Measurements from ENCODE around the gene SCARB2. TPM values are rescaled to one million over a fixed set of nuclear protein-coding genes. Genes with fewer than 3 reads are reported as not detected.

SCARB2 gene
- total and polyA plus RNA-seq, 2 donors (not counting 1 experiment from before 2014, with no cell fraction given) = 195 to 365 TPM

DNA sequence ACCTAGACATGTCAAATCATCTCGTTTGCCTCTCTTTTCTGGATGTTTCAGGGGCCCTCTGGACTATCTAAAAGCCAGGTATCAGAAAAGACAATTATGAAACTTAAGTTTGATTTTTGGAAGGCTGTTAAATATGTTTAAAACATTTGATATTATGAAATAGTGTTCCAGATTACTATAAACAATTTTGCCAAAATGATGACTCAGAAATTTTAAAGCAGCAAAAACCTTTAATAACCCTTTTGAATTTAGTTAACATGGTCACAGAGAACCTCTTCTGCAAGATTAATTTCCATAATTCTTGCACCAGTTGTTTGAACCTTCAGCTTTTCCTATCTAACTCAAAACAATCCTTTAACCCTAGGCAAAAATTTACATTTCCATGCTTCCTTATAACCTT is 19.1 kb upstream of the SCARB2 start:
- no peak overlapping the region for H3K27ac ChIP-seq (ENCODE audit: insufficient read depth, low read length)
- no peaks in the 10 kb centered on the region for H4K20me1 ChIP-seq (ENCODE audit: control insufficient read depth, extremely low read depth, insufficient read depth, low read length)
- H3K4me3 ChIP-seq (replicated peaks in 1 of 4; ENCODE audit: control extremely low read depth in 1 of 4, insufficient read depth in 1 of 4, low read depth in 3 of 4, low read length in 4 of 4) = no peak overlapping the region
- no peak for TF ChIP-seq EZH2 (IDR thresholded peaks at IDR 0.05; ENCODE audit: low read length, missing control alignments)
- no peak overlapping the region for H3K4me2 ChIP-seq (ENCODE audit: extremely low read depth, insufficient read depth, low read length)
- H3K9ac ChIP-seq (ENCODE audit: insufficient read depth, low read length) = no peak overlapping the region
- DNase-seq (ENCODE audit: low read depth in 2 of 2) = peak in 1 of 2 donors; percentile 65
- H3K36me3 ChIP-seq (ENCODE audit: control insufficient read depth, insufficient read depth, low read length) = no peaks in the 10 kb centered on the region
- H3K9me3 ChIP-seq (ENCODE audit: control insufficient read depth, insufficient read depth, low read depth, low read length) = no peaks in the 10 kb centered on the region
- H3K27me3 ChIP-seq (ENCODE audit: control insufficient read depth, insufficient read depth, low read length) = no peaks in the 10 kb centered on the region
- peaks cover 3% of the 10 kb centered on the region for H3K4me1 ChIP-seq (ENCODE audit: control insufficient read depth, extremely low read depth, insufficient read depth, low read length)
- H3K79me2 ChIP-seq (ENCODE audit: control insufficient read depth, insufficient read depth, low read length) = no peaks in the 10 kb centered on the region
- H2AFZ ChIP-seq (ENCODE audit: low read length) = no peak overlapping the region

DNA sequence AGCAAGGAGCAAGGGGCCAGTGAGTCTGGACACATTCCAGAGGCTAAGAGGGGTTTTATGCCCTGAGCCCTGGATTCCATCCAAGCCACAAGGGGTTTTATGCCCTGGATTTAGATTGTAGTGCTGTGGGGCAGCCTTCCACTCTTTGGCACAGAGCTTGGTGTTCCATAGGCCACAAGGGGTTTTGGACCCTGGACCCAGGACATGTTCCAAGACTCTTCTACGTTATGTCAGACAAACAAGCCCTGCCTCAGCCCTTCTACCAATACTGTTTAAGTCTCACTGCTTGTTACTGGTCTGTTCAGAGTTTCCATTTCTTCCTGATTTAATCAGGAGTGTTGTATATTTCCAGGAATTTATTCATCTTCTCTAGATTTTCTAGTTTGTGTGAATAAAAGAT is 12.8 kb upstream of the SCARB2 start:
- H2AFZ ChIP-seq (ENCODE audit: low read length) = no peak overlapping the region
- H3K36me3 ChIP-seq (ENCODE audit: control insufficient read depth, insufficient read depth, low read length) = no peaks in the 10 kb centered on the region
- H3K4me2 ChIP-seq (ENCODE audit: extremely low read depth, insufficient read depth, low read length) = no peak overlapping the region
- no peaks in the 10 kb centered on the region for H3K4me1 ChIP-seq (ENCODE audit: control insufficient read depth, extremely low read depth, insufficient read depth, low read length)
- H3K27ac ChIP-seq (ENCODE audit: insufficient read depth, low read length) = no peak overlapping the region
- H3K9me3 ChIP-seq (ENCODE audit: control insufficient read depth, insufficient read depth, low read depth, low read length) = no peaks in the 10 kb centered on the region
- H4K20me1 ChIP-seq (ENCODE audit: control insufficient read depth, extremely low read depth, insufficient read depth, low read length) = no peaks in the 10 kb centered on the region
- no peaks in the 10 kb centered on the region for H3K79me2 ChIP-seq (ENCODE audit: control insufficient read depth, insufficient read depth, low read length)
- H3K27me3 ChIP-seq (ENCODE audit: control insufficient read depth, insufficient read depth, low read length) = no peaks in the 10 kb centered on the region
- no peak for DNase-seq (ENCODE audit: low read depth in 2 of 2)
- TF ChIP-seq EZH2 (IDR thresholded peaks at IDR 0.05; ENCODE audit: low read length, missing control alignments) = no peak
- TF ChIP-seq, protein P1, sequence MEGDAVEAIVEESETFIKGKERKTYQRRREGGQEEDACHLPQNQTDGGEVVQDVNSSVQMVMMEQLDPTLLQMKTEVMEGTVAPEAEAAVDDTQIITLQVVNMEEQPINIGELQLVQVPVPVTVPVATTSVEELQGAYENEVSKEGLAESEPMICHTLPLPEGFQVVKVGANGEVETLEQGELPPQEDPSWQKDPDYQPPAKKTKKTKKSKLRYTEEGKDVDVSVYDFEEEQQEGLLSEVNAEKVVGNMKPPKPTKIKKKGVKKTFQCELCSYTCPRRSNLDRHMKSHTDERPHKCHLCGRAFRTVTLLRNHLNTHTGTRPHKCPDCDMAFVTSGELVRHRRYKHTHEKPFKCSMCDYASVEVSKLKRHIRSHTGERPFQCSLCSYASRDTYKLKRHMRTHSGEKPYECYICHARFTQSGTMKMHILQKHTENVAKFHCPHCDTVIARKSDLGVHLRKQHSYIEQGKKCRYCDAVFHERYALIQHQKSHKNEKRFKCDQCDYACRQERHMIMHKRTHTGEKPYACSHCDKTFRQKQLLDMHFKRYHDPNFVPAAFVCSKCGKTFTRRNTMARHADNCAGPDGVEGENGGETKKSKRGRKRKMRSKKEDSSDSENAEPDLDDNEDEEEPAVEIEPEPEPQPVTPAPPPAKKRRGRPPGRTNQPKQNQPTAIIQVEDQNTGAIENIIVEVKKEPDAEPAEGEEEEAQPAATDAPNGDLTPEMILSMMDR (conservative IDR thresholded peaks at IDR 0.05 in 1 of 2, IDR thresholded peaks at IDR 0.05 in 1 of 2; ENCODE audit: low read depth in 1 of 2, low read length in 2 of 2) = no peak
- no peak overlapping the region for H3K9ac ChIP-seq (ENCODE audit: insufficient read depth, low read length)
- H3K4me3 ChIP-seq (replicated peaks in 1 of 4; ENCODE audit: control extremely low read depth in 1 of 4, insufficient read depth in 1 of 4, low read depth in 3 of 4, low read length in 4 of 4) = no peak overlapping the region

DNA sequence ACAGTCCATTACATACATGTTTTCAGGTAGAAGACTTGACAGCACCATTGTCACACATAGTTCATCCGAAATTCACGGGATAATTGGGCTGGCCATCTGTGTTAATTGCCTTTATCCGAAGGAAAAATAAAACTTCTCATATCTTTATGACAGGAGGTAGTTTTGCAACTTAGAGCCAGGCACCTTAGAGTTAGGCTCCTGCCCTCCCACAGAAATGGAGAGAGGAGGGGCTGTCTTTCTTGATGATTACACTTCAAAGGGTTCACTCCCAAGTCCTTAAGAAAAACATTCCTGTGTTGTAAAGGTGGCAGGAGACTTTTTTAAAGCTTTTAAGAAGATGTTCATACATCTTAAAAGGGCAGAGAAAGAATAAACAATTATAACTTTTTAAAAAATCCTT is 10.5 kb upstream of the SCARB2 start:
- Histone ChIP-seq H3K4me2 (ENCODE audit: extremely low read depth, insufficient read depth, low read length) (no peak overlapping the region), H3K27ac (ENCODE audit: insufficient read depth, low read length) (no peak overlapping the region), H3K36me3 (ENCODE audit: control insufficient read depth, insufficient read depth, low read length) (no peaks in the 10 kb centered on the region), H3K4me3 (replicated peaks in 1 of 4; ENCODE audit: control extremely low read depth in 1 of 4, insufficient read depth in 1 of 4, low read depth in 3 of 4, low read length in 4 of 4) (no peak overlapping the region), H3K79me2 (ENCODE audit: control insufficient read depth, insufficient read depth, low read length) (no peaks in the 10 kb centered on the region), H2AFZ (ENCODE audit: low read length) (no peak overlapping the region), H3K9ac (ENCODE audit: insufficient read depth, low read length) (no peak overlapping the region), H4K20me1 (ENCODE audit: control insufficient read depth, extremely low read depth, insufficient read depth, low read length) (no peaks in the 10 kb centered on the region), H3K27me3 (ENCODE audit: control insufficient read depth, insufficient read depth, low read length) (no peaks in the 10 kb centered on the region), H3K4me1 (ENCODE audit: control insufficient read depth, extremely low read depth, insufficient read depth, low read length) (peaks cover 2% of the 10 kb centered on the region), H3K9me3 (ENCODE audit: control insufficient read depth, insufficient read depth, low read depth, low read length) (no peaks in the 10 kb centered on the region)
- TF ChIP-seq EZH2 (IDR thresholded peaks at IDR 0.05; ENCODE audit: low read length, missing control alignments) = no peak
- DNase-seq (ENCODE audit: low read depth in 2 of 2) = no peak

DNA sequence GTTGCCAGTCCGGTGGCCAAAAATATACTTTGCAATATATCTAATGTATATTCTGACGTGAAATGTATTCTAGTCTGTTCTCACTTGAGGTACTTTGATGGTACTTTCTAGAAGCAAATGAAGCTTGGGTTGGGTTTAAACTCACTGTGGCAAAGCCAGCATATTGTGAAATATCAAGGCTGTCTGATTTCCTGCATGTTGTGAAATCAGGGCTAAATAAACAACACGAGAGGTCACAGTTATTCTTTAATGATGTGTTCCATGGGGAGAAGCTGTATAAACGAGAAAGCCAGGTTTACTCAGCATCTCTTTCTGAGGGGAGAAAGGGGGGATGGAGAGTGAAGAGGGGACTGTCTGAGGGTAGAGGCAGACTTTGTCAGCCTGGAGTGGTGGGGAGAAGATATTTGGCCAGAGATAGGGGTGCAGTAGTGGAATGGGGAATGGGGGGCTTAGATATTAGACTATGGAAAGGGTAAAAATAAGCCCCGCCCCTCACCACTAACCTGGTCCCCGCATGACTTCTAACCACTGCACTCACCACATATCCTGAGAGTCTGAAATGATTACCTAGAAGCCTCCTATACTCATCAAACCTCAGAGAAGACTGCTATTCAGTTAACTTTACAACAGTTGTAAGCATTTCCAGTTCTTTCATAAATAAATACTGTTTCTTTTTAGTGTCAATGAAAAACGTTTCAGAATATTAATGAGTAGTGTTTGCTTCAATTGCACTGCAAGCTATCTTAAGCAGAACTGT is 5.9 kb upstream of the SCARB2 start:
- peak; percentile 14 to 90 for DNase-seq (ENCODE audit: low read depth in 2 of 2)

More for the DNA sequence above, 5.9 kb upstream of the SCARB2 start:
- Histone ChIP-seq H3K4me1 (ENCODE audit: control insufficient read depth, extremely low read depth, insufficient read depth, low read length) (peaks cover 4% of the 10 kb centered on the region), H2AFZ (ENCODE audit: low read length) (no peak overlapping the region), H3K79me2 (ENCODE audit: control insufficient read depth, insufficient read depth, low read length) (no peaks in the 10 kb centered on the region), H3K4me3 (replicated peaks in 1 of 4; ENCODE audit: control extremely low read depth in 1 of 4, insufficient read depth in 1 of 4, low read depth in 3 of 4, low read length in 4 of 4) (no peak overlapping the region), H4K20me1 (ENCODE audit: control insufficient read depth, extremely low read depth, insufficient read depth, low read length) (no peaks in the 10 kb centered on the region), H3K27ac (ENCODE audit: insufficient read depth, low read length) (no peak overlapping the region), H3K4me2 (ENCODE audit: extremely low read depth, insufficient read depth, low read length) (peak overlapping the region; percentile 36), H3K9me3 (ENCODE audit: control insufficient read depth, insufficient read depth, low read depth, low read length) (no peaks in the 10 kb centered on the region), H3K9ac (ENCODE audit: insufficient read depth, low read length) (no peak overlapping the region), H3K36me3 (ENCODE audit: control insufficient read depth, insufficient read depth, low read length) (no peaks in the 10 kb centered on the region), H3K27me3 (ENCODE audit: control insufficient read depth, insufficient read depth, low read length) (no peaks in the 10 kb centered on the region)
- no peak for TF ChIP-seq EZH2 (IDR thresholded peaks at IDR 0.05; ENCODE audit: low read length, missing control alignments)
- TF ChIP-seq, protein P1 (conservative IDR thresholded peaks at IDR 0.05 in 1 of 2, IDR thresholded peaks at IDR 0.05 in 1 of 2; ENCODE audit: low read depth in 1 of 2, low read length in 2 of 2) = no peak

All from fibroblast of lung (primary cell).